HG03432 (cell line): ENCODE data around the gene GLP1R.

ENCODE experiments used
- ATAC-seq: cut with Tn5 transposase; IDR thresholded peaks from one replicate; pipeline ENCODE4 v1.9.1; 2021; ENCODE audit warnings: mild to moderate bottlenecking, moderate library complexity; ENCODE audit not compliant: unreplicated experiment

Gene GLP1R

GRCh38 chr6:39043776-39044175, 4.8 kb upstream of the GLP1R start:
- ATAC-seq: no peak

- no peak for ATAC-seq
These were observed 4.4 kb upstream of the GLP1R start for GRCh38 chr6:39044181-39044580.

GRCh38 chr6:39047434-39048327, 900 bp upstream of the GLP1R start:
- no peak for ATAC-seq

- ATAC-seq: no peak
These were observed 1.1 kb downstream of the GLP1R start for GRCh38 chr6:39049575-39050283.

GRCh38 chr6:39050453-39051112, 2.0 kb downstream of the GLP1R start:
- ATAC-seq: no peak

GRCh38 chr6:39051399-39052122, 3.0 kb downstream of the GLP1R start:
- no peak for ATAC-seq

- no peak for ATAC-seq
These were observed 4.5 kb downstream of the GLP1R start for GRCh38 chr6:39053016-39053624.

- ATAC-seq: no peak
These were observed 5.4 kb downstream of the GLP1R start for GRCh38 chr6:39053854-39054576.

- no peak for ATAC-seq
These were observed 6.1 kb downstream of the GLP1R start for GRCh38 chr6:39054577-39055142.

GRCh38 chr6:39055661-39056060, 7.1 kb downstream of the GLP1R start:
- ATAC-seq: no peak

GRCh38 chr6:39056191-39056590, 7.6 kb downstream of the GLP1R start:
- no peak for ATAC-seq

- no peak for ATAC-seq
These were observed 8.1 kb downstream of the GLP1R start for GRCh38 chr6:39056681-39057080.

GRCh38 chr6:39057251-39058155, 8.9 kb downstream of the GLP1R start:
- ATAC-seq: no peak

GRCh38 chr6:39058471-39059147, 10.0 kb downstream of the GLP1R start:
- no peak for ATAC-seq

GRCh38 chr6:39059496-39060310, 11.1 kb downstream of the GLP1R start:
- no peak for ATAC-seq

- ATAC-seq: no peak
These were observed 12.0 kb downstream of the GLP1R start for GRCh38 chr6:39060467-39061160.

GRCh38 chr6:39061182-39061581, 12.6 kb downstream of the GLP1R start:
- no peak for ATAC-seq
